ENCODE measurements around the gene N4BP2.

The N4BP2 gene

GRCh38 chr4:40199999-40200874, 143.6 kb downstream of the N4BP2 start:
- in situ Hi-C loops (cut with MboI; ENCODE audit: low pct_unique_long_range_greater_than_20kb, low sequenced_read_pairs, unreplicated experiment): loop anchor here (25.0 kb wide), 1 partner anchor 112 kb away; no protein-coding TSS in a partner anchor
- no peak for TF ChIP-seq CTCF (IDR thresholded peaks at IDR 0.05; ENCODE audit: extremely low read depth, insufficient read depth, missing control alignments)
- DNase-seq (ENCODE audit: low spot score): peak; percentile 39

GRCh38 chr4:40200875-40201801, 144.5 kb downstream of the N4BP2 start:
- in situ Hi-C loops (cut with MboI; ENCODE audit: low pct_unique_long_range_greater_than_20kb, low sequenced_read_pairs, unreplicated experiment): loop anchor here (25.0 kb wide), 1 partner anchor 111 kb away; no protein-coding TSS in a partner anchor
- TF ChIP-seq CTCF (IDR thresholded peaks at IDR 0.05; ENCODE audit: extremely low read depth, insufficient read depth, missing control alignments): no peak
- DNase-seq (ENCODE audit: low spot score): no peak

- no peak for DNase-seq (ENCODE audit: low spot score)
- in situ Hi-C loops (cut with MboI; ENCODE audit: low pct_unique_long_range_greater_than_20kb, low sequenced_read_pairs, unreplicated experiment): loop anchor here (25.0 kb wide), 1 partner anchor 110 kb away; no protein-coding TSS in a partner anchor
These were observed 145.2 kb downstream of the N4BP2 start for GRCh38 chr4:40201898-40202297.

GRCh38 chr4:40202474-40202873, 145.8 kb downstream of the N4BP2 start:
- DNase-seq (ENCODE audit: low spot score): no peak
- in situ Hi-C loops (cut with MboI; ENCODE audit: low pct_unique_long_range_greater_than_20kb, low sequenced_read_pairs, unreplicated experiment): loop anchor here (25.0 kb wide), 1 partner anchor 110 kb away; no protein-coding TSS in a partner anchor
- no peak for TF ChIP-seq CTCF (IDR thresholded peaks at IDR 0.05; ENCODE audit: extremely low read depth, insufficient read depth, missing control alignments)

More at GRCh38 chr4:40201898-40202297, 145.2 kb downstream of the N4BP2 start:
- TF ChIP-seq CTCF (IDR thresholded peaks at IDR 0.05; ENCODE audit: extremely low read depth, insufficient read depth, missing control alignments): no peak

GRCh38 chr4:40204507-40205258, 148.0 kb downstream of the N4BP2 start:
- no peak for DNase-seq (ENCODE audit: low spot score)
- no peak for TF ChIP-seq CTCF (IDR thresholded peaks at IDR 0.05; ENCODE audit: extremely low read depth, insufficient read depth, missing control alignments)
- in situ Hi-C loops (cut with MboI; ENCODE audit: low pct_unique_long_range_greater_than_20kb, low sequenced_read_pairs, unreplicated experiment): loop anchor here (25.0 kb wide), 1 partner anchor 108 kb away; no protein-coding TSS in a partner anchor
